Tibial artery (tissue), 4 donors: ENCODE results near the gene ABCC5.
A peak's percentile ranks its signal among the peaks of the same experiment; 100 is the strongest.
"Not testable (repeated sequence)": the region's sequence is repeated elsewhere in the genome, so short reads cannot be mapped to it uniquely, and the experiment has no call there.

Source experiments
- DNase-seq, 2 donors: peaks; one replicate each; pipeline ENCODE4 v3.0.0-alpha.2; 2019
- H3K27ac ChIP-seq, 2 donors: fragments of 200-600 bp; sonication (generic) in 1 of 2; 1 replicate in 1 of 2; 2 replicates in 1 of 2; pipeline ENCODE4 v1.5.1; 2018 to 2019; ENCODE audit warnings: mild to moderate bottlenecking in 1 of 2
- H3K27me3 ChIP-seq, 2 donors: fragments of 200-600 bp; sonication (generic) in 1 of 2; one replicate each; pipeline versions ENCODE4 v1.5.1 to v1.6.0; 2016 to 2019
- H3K36me3 ChIP-seq, 3 donors: fragments of 200-600 bp; sonication (generic) in 2 of 3; one replicate each; pipeline ENCODE4 v1.5.1; 2016 to 2019; ENCODE audit warnings: mild to moderate bottlenecking in 2 of 3
- H3K4me1 ChIP-seq, 4 donors: fragments of 200-600 bp; sonication (generic) in 2 of 4; 1 replicate in 3 of 4; 2 replicates in 1 of 4; pipeline ENCODE4 v1.5.1; 2016 to 2019
- H3K4me3 ChIP-seq, 2 donors: fragments of 200-600 bp; sonication (generic) in 1 of 2; 1 replicate in 1 of 2; 2 replicates in 1 of 2; pipeline ENCODE4 v1.5.1; 2018 to 2019; ENCODE audit warnings: mild to moderate bottlenecking in 2 of 2
- H3K9me3 ChIP-seq, 3 donors: fragments of 200-600 bp; sonication (generic) in 1 of 3; one replicate each; pipeline ENCODE4 v1.5.1; 2016 to 2019
- CTCF ChIP-seq, 2 experiments: fragments of 200-600 bp in 1 of 2; fragments of 450-650 bp in 1 of 2; IDR thresholded peaks; one replicate each; pipeline ENCODE4 v1.5.1; 2017 to 2019; ENCODE audit warnings: antibody characterized with exemption in 2 of 2, mild to moderate bottlenecking in 1 of 2, moderate library complexity in 1 of 2
- intact Hi-C: fragments of 100-400 bp; cut with DNase I; formaldehyde crosslinking; loops from one replicate; pipeline ENCODE4 v1.15.0; 2023; ENCODE audit warnings: low total_unique reads

ABCC5 gene

DNA sequence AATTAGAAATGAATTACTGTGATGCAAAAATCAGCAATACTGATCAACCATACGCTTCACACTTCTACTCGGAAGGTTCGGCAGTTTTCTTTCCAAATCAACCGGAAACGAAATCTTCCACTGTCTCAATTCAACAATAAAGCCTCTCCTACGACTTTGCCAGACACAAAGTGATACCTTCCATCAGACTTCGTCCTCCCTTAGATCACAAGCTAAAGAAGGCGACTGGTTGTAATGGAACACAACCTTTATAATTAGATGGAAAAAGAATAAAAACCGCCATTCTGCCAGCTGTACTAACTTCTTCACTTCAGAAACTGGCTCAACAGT lies 133.6 kb downstream of the ABCC5 start:
- H3K4me1 ChIP-seq: peaks cover 0 to 25% (median 18%) of the 10 kb centered on the region in 4 donors
- DNase-seq: no peak
- H3K4me3 ChIP-seq: peak overlapping the region; percentile 92 to 95
- H3K27ac ChIP-seq: peak overlapping the region; percentile 80 to 83
- intact Hi-C loops: no loop called here
- no peaks in the 10 kb centered on the region for H3K9me3 ChIP-seq
- TF ChIP-seq CTCF (IDR thresholded peaks at IDR 0.05): no peak
- H3K27me3 ChIP-seq: no peaks in the 10 kb centered on the region
- H3K36me3 ChIP-seq: no peaks in the 10 kb centered on the region

DNA sequence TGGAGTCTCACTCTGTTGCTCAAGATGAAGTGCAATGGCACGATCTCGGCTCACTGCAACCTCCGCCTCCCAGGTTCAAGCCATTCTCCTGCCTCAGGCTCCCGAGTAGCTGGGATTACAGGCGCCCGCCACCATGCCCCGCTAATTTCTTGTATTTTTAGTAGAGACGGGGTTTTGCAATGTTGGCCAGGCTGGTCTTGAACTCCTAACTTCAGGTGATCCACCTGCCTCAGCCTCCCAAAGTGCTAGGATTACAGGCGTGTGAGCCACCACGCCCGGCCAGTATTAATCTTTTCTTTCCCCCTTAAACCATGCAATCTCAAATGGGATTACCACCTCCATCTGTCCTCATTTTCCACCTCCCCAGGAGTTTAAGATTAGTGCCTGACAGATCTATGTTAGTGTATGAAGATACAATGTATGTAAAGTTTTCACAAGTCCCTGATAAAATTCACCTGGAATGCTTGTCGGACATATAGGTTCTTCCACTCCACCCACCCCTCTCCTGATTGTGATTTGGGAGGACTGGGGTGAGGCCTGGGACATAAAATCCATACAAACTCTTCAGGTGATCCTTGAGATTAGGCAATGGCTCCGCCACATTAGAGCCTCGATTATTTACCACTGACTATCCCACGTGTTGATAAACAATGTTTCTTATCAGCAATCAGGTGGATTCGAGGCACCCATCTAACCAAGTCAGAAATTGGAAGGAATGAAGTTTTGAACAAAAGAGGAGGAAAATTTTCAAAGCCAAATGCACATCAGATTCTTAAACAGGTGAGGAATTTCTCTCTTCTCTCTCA lies 134.2 kb downstream of the ABCC5 start:
- Histone ChIP-seq H3K27me3 (no peaks in the 10 kb centered on the region), H3K4me3 (peak overlapping the region; percentile 92 to 95), H3K9me3 (no peaks in the 10 kb centered on the region), H3K4me1 (peaks cover 0 to 25% (median 18%) of the 10 kb centered on the region in 4 donors), H3K27ac (peak overlapping the region in 1 of 2 donors; percentile 83), H3K36me3 (no peaks in the 10 kb centered on the region)
- intact Hi-C loops: no loop called here
- DNase-seq: no peak
- TF ChIP-seq CTCF (IDR thresholded peaks at IDR 0.05): no peak

DNA sequence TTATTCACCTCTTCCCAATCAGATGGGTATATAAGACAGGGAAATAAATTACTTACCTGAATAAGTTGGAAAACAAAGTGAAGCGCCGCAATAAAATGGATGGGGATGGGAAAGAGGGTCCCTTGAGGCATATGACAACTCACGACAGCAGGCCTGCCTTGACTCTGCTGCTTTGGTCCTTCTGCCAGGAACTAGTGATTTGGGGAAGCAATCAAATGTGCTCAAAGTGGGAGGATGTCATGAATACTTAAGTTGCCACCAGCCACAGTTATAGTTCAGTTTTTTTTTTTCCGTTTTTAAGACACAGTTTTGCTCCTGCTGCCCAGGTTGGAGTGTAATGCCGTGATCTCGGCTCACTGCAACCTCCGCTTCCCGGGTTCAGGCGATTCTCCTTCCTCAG lies 137.6 kb downstream of the ABCC5 start:
- Histone ChIP-seq H3K27me3 (no peaks in the 10 kb centered on the region), H3K9me3 (no peaks in the 10 kb centered on the region), H3K4me3 (no peak overlapping the region), H3K27ac (no peak overlapping the region), H3K4me1 (peaks cover 0 to 30% (median 20%) of the 10 kb centered on the region in 4 donors), H3K36me3 (peaks cover 0 to 14% (median 0%) of the 10 kb centered on the region in 3 donors)
- DNase-seq: no peak
- intact Hi-C loops: no loop called here
- no peak for TF ChIP-seq CTCF (IDR thresholded peaks at IDR 0.05)

DNA sequence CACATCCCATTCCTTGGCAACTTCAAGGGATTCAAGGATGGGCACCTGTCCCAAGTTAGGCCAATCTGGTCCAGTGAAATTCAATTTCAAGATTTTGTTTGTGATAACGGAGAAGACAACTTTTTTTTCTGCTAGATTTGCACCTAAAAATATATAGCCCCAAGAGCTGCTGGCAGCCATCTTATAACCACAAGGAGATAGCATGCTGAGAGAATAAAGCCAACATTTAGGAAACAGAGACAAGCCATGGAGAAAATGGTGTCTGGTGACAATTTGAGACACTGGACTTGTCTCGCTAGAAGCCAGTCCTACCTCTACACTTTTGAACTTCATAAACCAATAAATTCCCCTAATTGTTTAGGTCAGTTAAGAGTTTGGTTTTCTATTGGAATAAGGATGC lies 138.4 kb downstream of the ABCC5 start:
- no peak for DNase-seq
- Histone ChIP-seq H3K4me3 (no peak overlapping the region), H3K36me3 (peaks cover 0 to 14% (median 0%) of the 10 kb centered on the region in 3 donors), H3K9me3 (no peaks in the 10 kb centered on the region), H3K27me3 (no peaks in the 10 kb centered on the region), H3K4me1 (peaks cover 0 to 37% (median 20%) of the 10 kb centered on the region in 4 donors), H3K27ac (no peak overlapping the region)
- no peak for TF ChIP-seq CTCF (IDR thresholded peaks at IDR 0.05)
- intact Hi-C loops: no loop called here

DNA sequence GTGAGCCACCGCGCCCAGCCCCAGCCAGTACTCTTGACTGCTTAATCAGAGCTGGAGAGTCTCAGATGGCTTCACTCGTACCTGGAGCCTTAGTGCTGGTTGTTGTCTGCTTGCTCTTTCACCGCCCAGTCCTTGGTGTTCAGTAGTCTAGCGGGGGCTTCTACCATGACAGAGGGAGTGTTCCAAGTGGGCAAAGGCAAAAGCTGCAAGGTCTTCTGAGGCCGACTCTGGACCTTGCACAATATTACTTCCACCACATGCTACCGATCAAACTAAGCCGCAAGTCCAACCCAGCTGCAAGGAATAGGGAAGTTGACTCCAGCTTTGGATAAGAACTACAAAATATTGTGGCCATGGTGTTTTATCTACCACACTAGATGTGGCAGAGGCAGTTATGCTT lies 139.6 kb downstream of the ABCC5 start:
- Histone ChIP-seq H3K27ac (no peak overlapping the region), H3K36me3 (peaks cover 0 to 14% (median 0%) of the 10 kb centered on the region in 3 donors)

GRCh38 chr3:183877227-183877626 lies 140.5 kb downstream of the ABCC5 start:
- intact Hi-C loops, H3K27ac ChIP-seq, H3K27me3 ChIP-seq, DNase-seq, H3K9me3 ChIP-seq, H3K4me3 ChIP-seq: not testable (repeated sequence)
- Histone ChIP-seq H3K36me3 (peaks cover 0 to 14% (median 0%) of the 10 kb centered on the region in 3 donors), H3K4me1 (peaks cover 0 to 19% (median 6%) of the 10 kb centered on the region in 4 donors)

More for the DNA sequence above, 139.6 kb downstream of the ABCC5 start:
- Histone ChIP-seq H3K9me3 (no peaks in the 10 kb centered on the region), H3K4me3 (no peak overlapping the region), H3K27me3 (no peaks in the 10 kb centered on the region), H3K4me1 (peaks cover 0 to 27% (median 12%) of the 10 kb centered on the region in 4 donors)
- intact Hi-C loops: no loop called here
- DNase-seq: peak in 1 of 2 donors; percentile 37
- no peak for TF ChIP-seq CTCF (IDR thresholded peaks at IDR 0.05)
